ENCODE results near the gene SNX19. TPM values are rescaled to one million over a fixed set of nuclear protein-coding genes. Genes with fewer than 3 reads are reported as not detected.

Gene SNX19
- polyA plus RNA-seq, 1 of the 3 experiments (the other 2 are of a cell fraction) = 16.6 TPM

- peak; percentile 48 for TF ChIP-seq CTCF (IDR thresholded peaks at IDR 0.05)
- TF ChIP-seq JUND (IDR thresholded peaks at IDR 0.05) = no peak
- peaks cover 8% of the 10 kb centered on the region; the same call in 1 of the 2 replicates for H4K20me1 ChIP-seq (ENCODE audit: insufficient read depth)
- CTCF ChIA-PET = interaction anchor here (0.8 to 7.7 kb wide), 8 partner anchors 8 to 155 kb away, joined by 3 to 48 read pairs (median 4); no protein-coding TSS in a partner anchor
- no peak overlapping the region for H3K4me3 ChIP-seq (ENCODE audit: low read depth in 2 of 2, low read length in 1 of 2)
- POLR2A ChIA-PET = no interaction called here
- 95% methylated on average over 1 of the region's 1 CpG for WGBS (ENCODE audit: low lambda C conversion rate)
- H3K27ac ChIP-seq (ENCODE audit: low read depth in 2 of 2, low read length in 1 of 2) = no peak overlapping the region; a peak in 1 of 4 replicates
- peaks cover 0 to 7% of the 10 kb centered on the region in 2 experiments; a peak in 2 of 4 replicates for H3K4me1 ChIP-seq (ENCODE audit: control insufficient read depth in 1 of 2, insufficient read depth in 2 of 2, low read depth in 1 of 2, low read length in 1 of 2)
- no peaks in the 10 kb centered on the region for H3K9me2 ChIP-seq
- H3K36me3 ChIP-seq (replicated peaks in 1 of 2; ENCODE audit: control insufficient read depth in 1 of 2, insufficient read depth in 2 of 2, low read length in 1 of 2) = peaks cover 83 to 98% of the 10 kb centered on the region in 2 experiments
- peaks cover 22% of the 10 kb centered on the region; the same call in 1 of the 2 replicates for H3K79me2 ChIP-seq (ENCODE audit: insufficient read depth)
- H3K9me3 ChIP-seq = no peaks in the 10 kb centered on the region
- H3K9ac ChIP-seq = no peak overlapping the region
- peak; percentile 14 for DNase-seq
- peaks cover 7% of the 10 kb centered on the region for H3F3A ChIP-seq (replicated peaks; ENCODE audit: insufficient read depth)
- H3K27me3 ChIP-seq (ENCODE audit: insufficient read depth) = no peaks in the 10 kb centered on the region
- no peak overlapping the region for H2AFZ ChIP-seq (ENCODE audit: low read depth)
- H3K4me2 ChIP-seq = no peak overlapping the region
Measured at GRCh38 chr11:130904380-130904779, 11.9 kb downstream of the SNX19 start.

DNA sequence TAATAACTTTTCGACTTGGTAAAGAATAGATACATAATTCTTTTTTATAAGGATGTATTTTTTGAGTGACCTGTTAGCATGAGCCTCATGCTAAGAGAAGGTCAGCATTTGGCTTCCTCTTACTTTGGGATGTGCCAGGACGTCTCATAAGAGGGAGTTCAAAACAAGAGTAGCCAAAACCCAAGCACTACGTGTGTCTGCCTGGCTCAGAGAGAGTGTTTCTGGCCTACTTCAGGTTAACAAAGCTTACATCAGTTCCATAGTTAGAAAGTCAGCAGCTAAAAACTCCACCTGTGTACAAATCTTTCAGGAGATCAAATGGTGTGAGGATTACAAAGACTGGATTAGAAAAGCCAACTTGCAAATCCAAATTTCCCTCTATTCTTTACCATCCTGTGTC lies 13.9 kb downstream of the SNX19 start:
- ChIA-PET POLR2A (no interaction called here), CTCF (interaction anchor here (0.7 to 2.1 kb wide), 5 partner anchors 8 to 471 kb away, joined by 4 to 9 read pairs (median 4); partner anchors contain the start of gene SNX19)
- DNase-seq = no peak
- H3K4me3 ChIP-seq (ENCODE audit: low read depth in 2 of 2, low read length in 1 of 2) = no peak overlapping the region
- peaks cover 2% of the 10 kb centered on the region; the same call in 1 of the 2 replicates for H4K20me1 ChIP-seq (ENCODE audit: insufficient read depth)
- H3K9me2 ChIP-seq = no peaks in the 10 kb centered on the region
- H3K27me3 ChIP-seq (ENCODE audit: insufficient read depth) = no peaks in the 10 kb centered on the region
- H3F3A ChIP-seq (replicated peaks; ENCODE audit: insufficient read depth) = no peaks in the 10 kb centered on the region
- no peak overlapping the region for H3K27ac ChIP-seq (ENCODE audit: low read depth in 2 of 2, low read length in 1 of 2)
- H3K4me2 ChIP-seq = no peak overlapping the region
- WGBS (ENCODE audit: low lambda C conversion rate) = 94% methylated on average over 3 of the region's 3 CpGs
- no peak overlapping the region for H2AFZ ChIP-seq (ENCODE audit: low read depth)
- H3K4me1 ChIP-seq (ENCODE audit: control insufficient read depth in 1 of 2, insufficient read depth in 2 of 2, low read depth in 1 of 2, low read length in 1 of 2) = no peaks in the 10 kb centered on the region; a peak in 1 of 4 replicates
- H3K9ac ChIP-seq = no peak overlapping the region
- peaks cover 9% of the 10 kb centered on the region; the same call in 1 of the 2 replicates for H3K79me2 ChIP-seq (ENCODE audit: insufficient read depth)
- H3K9me3 ChIP-seq = no peaks in the 10 kb centered on the region
- H3K36me3 ChIP-seq (replicated peaks in 1 of 2; ENCODE audit: control insufficient read depth in 1 of 2, insufficient read depth in 2 of 2, low read length in 1 of 2) = peaks cover 84 to 92% of the 10 kb centered on the region in 2 experiments
- TF ChIP-seq FOXJ3 (CRISPR knock-in tag; IDR thresholded peaks at IDR 0.05) (no peak), MXI1 (IDR thresholded peaks at IDR 0.05; ENCODE audit: low read depth, low read length) (no peak), ZBTB33 (IDR thresholded peaks at IDR 0.05; ENCODE audit: borderline replicate concordance, low read depth) (no peak), REST (IDR thresholded peaks at IDR 0.05; ENCODE audit: low read depth, low read length) (no peak), RCOR1 (IDR thresholded peaks at IDR 0.05; ENCODE audit: low read length) (no peak), SMC3 (IDR thresholded peaks at IDR 0.05; ENCODE audit: low read depth, low read length) (no peak), TEAD4 (IDR thresholded peaks at IDR 0.05; ENCODE audit: borderline replicate concordance, insufficient read depth) (no peak), GATA2 (CRISPR knock-in tag; IDR thresholded peaks at IDR 0.05) (no peak), RAD21 (IDR thresholded peaks at IDR 0.05; ENCODE audit: low read length) (no peak), MEF2A (IDR thresholded peaks at IDR 0.05; ENCODE audit: borderline replicate concordance, low read depth) (no peak), ELF1 (IDR thresholded peaks at IDR 0.05) (no peak), USF2 (IDR thresholded peaks at IDR 0.05; ENCODE audit: borderline replicate concordance, low read depth, low read length) (no peak), EZH2phosphoT487 (IDR thresholded peaks at IDR 0.05; ENCODE audit: borderline replicate concordance, low read depth) (no peak), EP300 (IDR thresholded peaks at IDR 0.05; ENCODE audit: borderline replicate concordance in 1 of 2, low read depth in 1 of 2, low read length in 1 of 2) (no peak), USF1 (IDR thresholded peaks at IDR 0.05; ENCODE audit: borderline replicate concordance, low read depth) (no peak), RFX5 (IDR thresholded peaks at IDR 0.05; ENCODE audit: low read length) (no peak), POLR2AphosphoS5 (IDR thresholded peaks at IDR 0.05; ENCODE audit: low read depth, low read length) (no peak)

Data from SK-N-SH (cell line).